GM18861 (cell line): ENCODE results near the gene UPF3B.
"Not testable (repeated sequence)": the region's sequence is repeated elsewhere in the genome, so short reads cannot be mapped to it uniquely, and the experiment has no call there.

Source experiments
- ATAC-seq: cut with Tn5 transposase; IDR thresholded peaks from one replicate; pipeline ENCODE4 v1.9.1; 2021; ENCODE audit not compliant: unreplicated experiment

UPF3B gene

GRCh38 chrX:119852382-119853353 is at the start of gene UPF3B:
Gene UPF3B (minus strand): TSS chrX:119852963. CDS start chrX:119852928, 35 bp downstream.
- peak; percentile 87 for ATAC-seq

- ATAC-seq, result no peak
Measured at GRCh38 chrX:119900976-119901375, 48.2 kb upstream of the UPF3B start.

GRCh38 chrX:119899125-119899524 is 46.4 kb upstream of the UPF3B start:
- ATAC-seq, result no peak

GRCh38 chrX:119895843-119896326 is 43.1 kb upstream of the UPF3B start, which contains the start of gene AKAP14:
Gene AKAP14 (plus strand): TSS chrX:119895893. CDS start chrX:119903224, 7,331 bp downstream.
- no peak for ATAC-seq

GRCh38 chrX:119891961-119892692 is 39.4 kb upstream of the UPF3B start:
- not testable (repeated sequence) for ATAC-seq

GRCh38 chrX:119890626-119891025 is 37.9 kb upstream of the UPF3B start:
- not testable (repeated sequence) for ATAC-seq

GRCh38 chrX:119887721-119888425 is 35.1 kb upstream of the UPF3B start:
- ATAC-seq, result peak; percentile 54

- no peak for ATAC-seq
Measured at GRCh38 chrX:119885554-119886428, 33.0 kb upstream of the UPF3B start.

GRCh38 chrX:119880552-119881437 is 28.0 kb upstream of the UPF3B start:
- ATAC-seq, result peak; percentile 88

GRCh38 chrX:119880076-119880475 is 27.3 kb upstream of the UPF3B start:
- ATAC-seq, result no peak

- no peak for ATAC-seq
Measured at GRCh38 chrX:119878740-119879139, 26.0 kb upstream of the UPF3B start.

GRCh38 chrX:119871599-119872395 is 19.0 kb upstream of the UPF3B start, which contains the start of the genes NDUFA1 and RNF113A:
Gene NDUFA1 (plus strand): TSS chrX:119871832. CDS start chrX:119871912, 80 bp downstream.
Gene RNF113A (minus strand): TSS chrX:119871733. CDS start chrX:119871613, 120 bp downstream.
- peak; percentile 88 for ATAC-seq

- ATAC-seq, result peak; percentile 23
Measured at GRCh38 chrX:119871245-119871598, 18.5 kb upstream of the UPF3B start.

- no peak for ATAC-seq
Measured at GRCh38 chrX:119870626-119871131, 17.9 kb upstream of the UPF3B start.

GRCh38 chrX:119853444-119853843 is 681 bp upstream of the UPF3B start:
- ATAC-seq, result no peak

- ATAC-seq, result no peak
Measured at GRCh38 chrX:119833905-119834304, 18.9 kb downstream of the UPF3B start.

GRCh38 chrX:119828446-119828845 is 24.3 kb downstream of the UPF3B start:
- no peak for ATAC-seq
